Epithelial cell of prostate (primary cell): ENCODE results near the gene CDKAL1.
"Not testable (repeated sequence)": the region's sequence is repeated elsewhere in the genome, so short reads cannot be mapped to it uniquely, and the experiment has no call there.

Experiments used
- DNase-seq: peaks from one replicate; pipeline ENCODE4 v3.0.0-alpha.2; 2011; ENCODE audit warnings: low read depth, low spot score
- H3K27ac ChIP-seq: fragments of 450-650 bp; 2 replicates; pipeline ENCODE4 v1.5.1; 2017; ENCODE audit warnings: mild to moderate bottlenecking

Gene CDKAL1

GRCh38 chr6:21023210-21023609 is 489.0 kb downstream of the CDKAL1 start:
- DNase-seq: no peak
- H3K27ac ChIP-seq: peak overlapping the region; percentile 99

DNA sequence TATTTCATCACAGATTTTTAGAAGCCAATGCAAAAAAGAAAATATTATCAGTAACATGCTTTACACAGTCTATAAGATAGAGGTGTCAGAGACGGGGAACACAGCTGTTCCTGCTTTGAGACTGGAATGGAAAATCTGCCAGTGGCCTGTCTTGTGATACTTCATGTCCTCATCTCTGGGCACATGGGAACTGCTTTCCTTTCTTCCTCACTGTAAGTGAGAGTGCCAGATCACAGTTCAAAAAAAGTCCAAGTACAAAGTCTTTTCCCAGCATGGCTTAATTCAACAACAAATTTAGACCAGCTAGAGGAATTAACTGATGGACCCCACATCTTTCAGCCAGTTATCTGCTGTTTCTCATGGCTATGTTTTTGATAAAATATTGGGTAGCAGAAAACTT is 490.4 kb downstream of the CDKAL1 start:
- no peak for DNase-seq
- H3K27ac ChIP-seq: peak overlapping the region; percentile 99

GRCh38 chr6:21026576-21027273 is 492.5 kb downstream of the CDKAL1 start:
- peak; percentile 88 for DNase-seq
- H3K27ac ChIP-seq: peak overlapping the region; percentile 99

DNA sequence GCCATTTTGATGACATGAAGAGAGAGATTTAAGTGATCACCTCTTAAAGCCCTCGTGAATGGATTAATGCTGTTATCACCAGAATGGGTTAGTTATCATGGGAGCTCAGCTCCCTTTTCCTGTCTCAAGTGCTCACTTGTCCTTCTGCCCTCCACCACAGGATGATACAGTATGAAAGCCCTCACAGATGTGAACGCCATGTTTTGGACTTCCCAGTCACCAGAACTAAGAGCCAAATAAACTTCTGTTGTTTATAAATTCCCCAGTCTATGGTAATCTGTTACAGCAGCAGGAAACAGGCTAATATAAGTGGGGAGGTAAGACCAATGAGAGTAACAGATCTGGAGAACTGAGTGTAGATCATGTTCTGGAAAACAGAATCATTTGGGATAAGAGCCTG is 493.2 kb downstream of the CDKAL1 start:
- H3K27ac ChIP-seq: peak overlapping the region; percentile 99
- no peak for DNase-seq

- no peak for DNase-seq
- no peak overlapping the region for H3K27ac ChIP-seq
These were observed 496.9 kb downstream of the CDKAL1 start for GRCh38 chr6:21031182-21031581.

- DNase-seq: no peak
- peak overlapping the region; percentile 97 for H3K27ac ChIP-seq
These were observed 498.8 kb downstream of the CDKAL1 start for GRCh38 chr6:21033084-21033483.

- peak overlapping the region; percentile 97 for H3K27ac ChIP-seq
These were observed 499.3 kb downstream of the CDKAL1 start for GRCh38 chr6:21033575-21034026.

DNA sequence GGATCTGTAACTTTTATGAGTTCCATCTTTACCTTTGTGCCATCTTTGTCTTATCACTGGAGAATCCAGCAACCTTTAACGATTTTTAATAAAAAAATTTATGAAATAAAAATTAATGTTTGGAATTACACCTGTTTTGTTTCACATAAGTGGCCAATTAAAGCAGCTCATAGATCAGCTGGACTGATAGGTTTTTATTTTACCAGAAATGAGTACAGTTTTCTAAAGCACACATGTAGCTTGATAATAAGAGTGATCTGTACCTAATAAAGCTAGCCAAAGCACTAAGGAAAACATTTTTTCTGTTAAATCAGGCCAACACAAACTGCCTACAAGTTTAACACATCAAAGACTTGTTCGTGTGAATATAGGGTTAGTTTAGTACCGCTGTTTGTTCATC is 500.1 kb downstream of the CDKAL1 start:
- no peak for DNase-seq
- H3K27ac ChIP-seq: peak overlapping the region; percentile 97

More at GRCh38 chr6:21033575-21034026, 499.3 kb downstream of the CDKAL1 start:
- DNase-seq: peak; percentile 27

GRCh38 chr6:21037453-21037852 is 503.2 kb downstream of the CDKAL1 start:
- no peak for DNase-seq
- no peak overlapping the region for H3K27ac ChIP-seq

DNA sequence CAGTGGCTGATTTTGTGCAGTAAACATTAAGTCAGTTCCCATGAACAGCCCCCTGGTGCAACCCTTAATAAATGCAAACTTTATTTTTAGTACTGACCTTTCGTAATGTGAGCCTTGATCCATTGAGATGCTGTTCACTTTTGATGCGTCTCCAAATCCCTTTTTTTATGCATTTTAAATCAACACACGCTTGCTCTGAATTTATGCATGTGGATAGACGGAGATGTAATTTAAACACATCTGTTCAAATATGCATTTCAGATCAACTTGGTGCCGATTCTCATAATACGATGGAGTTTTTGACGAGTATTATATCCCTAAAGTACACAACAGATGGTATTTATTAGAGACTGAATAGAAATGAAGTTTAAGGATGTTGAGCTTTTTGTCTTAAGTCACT is 505.7 kb downstream of the CDKAL1 start:
- H3K27ac ChIP-seq: no peak overlapping the region
- no peak for DNase-seq

- H3K27ac ChIP-seq: no peak overlapping the region
- no peak for DNase-seq
These were observed 511.0 kb downstream of the CDKAL1 start for GRCh38 chr6:21045135-21045700.

DNA sequence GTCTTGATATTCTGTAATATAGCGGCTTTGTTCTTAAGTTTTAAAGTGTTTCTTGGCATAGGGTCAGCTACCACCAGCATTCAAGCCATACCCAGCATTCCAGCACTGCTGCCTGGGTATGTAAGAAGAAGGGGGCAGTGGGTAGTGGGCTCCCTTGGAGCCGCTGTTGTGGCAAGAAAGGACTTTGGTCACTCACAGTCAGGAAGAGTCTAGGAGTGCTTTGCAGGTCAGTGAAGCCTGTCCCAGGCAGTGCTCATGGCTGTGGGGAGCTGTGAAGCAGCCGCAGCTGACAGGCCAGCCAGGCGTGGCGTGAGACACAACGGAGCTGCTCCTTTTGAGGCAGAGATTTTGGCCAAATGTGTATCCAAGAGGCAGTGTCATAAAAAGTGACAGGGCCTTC is 512.0 kb downstream of the CDKAL1 start:
- no peak for DNase-seq
- no peak overlapping the region for H3K27ac ChIP-seq

DNA sequence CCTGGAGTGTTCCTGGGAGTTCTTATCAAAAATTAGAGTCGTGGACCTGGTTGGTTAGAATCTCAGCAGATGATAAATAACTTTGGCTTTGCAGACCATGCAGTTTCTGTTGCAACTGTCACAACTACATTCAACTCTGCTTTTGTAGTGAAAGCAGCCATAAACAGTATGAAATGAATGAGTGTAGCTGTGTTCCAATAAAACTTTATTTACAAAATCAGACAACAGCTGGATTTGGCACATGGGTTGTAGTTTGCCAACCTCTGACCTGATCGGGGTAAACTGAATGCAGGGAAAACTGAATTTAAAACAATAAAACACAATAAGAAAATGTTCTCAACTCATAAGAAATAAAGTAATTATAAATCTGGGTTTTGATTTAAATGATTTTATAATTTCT is 513.8 kb downstream of the CDKAL1 start:
- H3K27ac ChIP-seq: no peak overlapping the region
- DNase-seq: no peak

DNA sequence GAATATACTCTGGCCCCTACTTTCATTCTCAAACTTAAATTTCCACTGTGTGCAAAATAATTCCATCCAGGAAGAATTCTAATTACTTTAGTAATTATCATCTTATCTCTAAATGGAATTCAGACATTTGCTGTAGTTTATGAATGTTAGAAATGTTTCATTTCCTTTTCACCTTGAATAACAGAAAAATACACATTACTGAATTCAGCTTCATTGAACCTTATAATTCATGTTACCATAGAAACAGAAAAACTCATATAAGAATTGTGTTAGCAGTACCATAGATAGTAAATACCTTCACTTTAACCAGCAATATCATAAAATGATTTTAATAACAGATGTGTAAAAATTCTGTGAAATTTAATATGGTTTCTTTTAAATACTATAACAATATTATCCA is 514.9 kb downstream of the CDKAL1 start:
- no peak for DNase-seq
- no peak overlapping the region for H3K27ac ChIP-seq

DNA sequence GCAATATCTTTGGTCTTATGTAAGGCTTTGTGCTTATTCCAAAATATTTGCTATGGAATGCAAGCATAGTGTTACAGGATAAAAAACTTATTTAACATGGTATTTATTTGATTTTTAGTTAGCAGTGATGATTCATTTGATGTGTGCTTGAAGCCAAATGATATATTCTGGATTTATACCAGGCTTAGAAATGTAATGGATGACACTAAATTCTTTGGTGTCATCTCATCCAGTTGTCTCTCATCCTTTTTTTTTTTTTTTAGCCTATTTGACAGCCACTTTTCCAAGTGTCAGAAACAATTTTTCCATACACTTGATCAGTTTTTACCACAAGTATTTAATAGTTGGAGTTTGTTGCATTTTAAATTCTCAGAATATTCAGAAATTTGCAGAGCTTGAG is 515.3 kb downstream of the CDKAL1 start:
- no peak for DNase-seq
- no peak overlapping the region for H3K27ac ChIP-seq

GRCh38 chr6:21050935-21051334 is 516.7 kb downstream of the CDKAL1 start:
- DNase-seq: no peak
- H3K27ac ChIP-seq: no peak overlapping the region

DNA sequence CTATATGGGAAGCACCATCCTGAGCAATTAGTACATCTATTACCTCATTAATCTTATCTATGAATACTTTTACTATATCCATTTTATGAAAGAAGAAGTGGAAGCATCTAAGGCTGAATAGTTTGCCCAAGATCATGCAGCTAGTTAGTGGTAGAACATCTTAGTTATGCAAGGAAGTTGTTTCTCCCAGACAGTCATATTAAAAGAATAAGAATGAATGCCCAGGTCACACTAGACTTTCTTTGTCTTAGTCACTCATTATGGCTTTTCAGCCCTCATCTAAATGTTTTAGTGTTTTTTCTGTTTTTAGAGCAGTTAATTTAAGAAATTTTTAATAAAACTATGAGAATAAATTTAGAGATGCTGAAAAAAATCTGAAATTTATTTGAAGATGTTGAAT is 517.5 kb downstream of the CDKAL1 start:
- DNase-seq: no peak
- H3K27ac ChIP-seq: no peak overlapping the region

GRCh38 chr6:21053612-21054011 is 519.4 kb downstream of the CDKAL1 start:
- DNase-seq: no peak
- H3K27ac ChIP-seq: peak overlapping the region; percentile 27

- not testable (repeated sequence) for H3K27ac ChIP-seq, DNase-seq
These were observed 521.2 kb downstream of the CDKAL1 start for GRCh38 chr6:21055480-21055879.

DNA sequence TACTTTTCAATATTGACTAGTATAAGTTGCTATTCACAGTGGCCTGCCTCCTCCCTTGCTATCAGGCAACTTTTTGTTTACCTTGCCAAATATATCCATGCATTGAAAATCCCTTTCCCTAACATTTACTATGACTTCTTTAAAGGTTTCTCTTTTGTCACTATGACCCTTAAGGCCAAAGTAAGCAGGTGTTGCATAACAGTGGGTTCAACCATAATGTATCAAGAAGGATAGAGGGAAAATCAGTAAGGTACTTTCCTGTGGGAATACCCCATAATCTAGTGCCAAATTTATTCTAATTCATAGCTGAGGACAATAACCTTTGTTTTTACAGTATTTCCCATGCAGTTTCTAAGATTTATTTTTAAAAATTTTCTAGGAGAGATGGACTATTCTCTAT is 527.6 kb downstream of the CDKAL1 start:
- no peak for DNase-seq
- H3K27ac ChIP-seq: no peak overlapping the region

DNA sequence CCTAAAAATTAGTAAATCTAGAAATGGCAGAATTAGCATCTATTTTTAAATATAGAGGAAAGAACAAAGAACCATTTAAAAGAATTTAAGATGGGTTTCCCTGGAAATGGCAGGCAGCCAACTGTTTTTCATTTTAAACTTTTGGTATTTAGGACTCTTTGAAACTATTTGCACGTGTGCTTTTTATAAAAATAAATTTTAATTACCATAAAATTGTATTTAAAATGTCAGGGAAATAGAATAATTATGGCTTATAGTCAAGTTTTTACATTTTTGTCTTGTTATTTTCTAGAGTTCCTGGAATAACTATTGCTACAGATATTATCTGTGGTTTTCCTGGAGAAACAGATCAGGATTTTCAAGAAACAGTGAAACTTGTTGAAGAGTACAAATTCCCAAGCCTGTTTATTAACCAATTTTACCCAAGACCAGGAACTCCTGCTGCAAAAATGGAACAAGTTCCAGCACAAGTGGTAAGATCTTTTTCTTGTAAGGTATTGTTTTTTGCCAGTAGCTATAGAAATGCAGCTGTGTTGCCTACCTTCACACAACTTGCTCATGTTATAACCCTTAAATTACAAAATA is 530.6 kb downstream of the CDKAL1 start:
- no peak overlapping the region for H3K27ac ChIP-seq
- no peak for DNase-seq

DNA sequence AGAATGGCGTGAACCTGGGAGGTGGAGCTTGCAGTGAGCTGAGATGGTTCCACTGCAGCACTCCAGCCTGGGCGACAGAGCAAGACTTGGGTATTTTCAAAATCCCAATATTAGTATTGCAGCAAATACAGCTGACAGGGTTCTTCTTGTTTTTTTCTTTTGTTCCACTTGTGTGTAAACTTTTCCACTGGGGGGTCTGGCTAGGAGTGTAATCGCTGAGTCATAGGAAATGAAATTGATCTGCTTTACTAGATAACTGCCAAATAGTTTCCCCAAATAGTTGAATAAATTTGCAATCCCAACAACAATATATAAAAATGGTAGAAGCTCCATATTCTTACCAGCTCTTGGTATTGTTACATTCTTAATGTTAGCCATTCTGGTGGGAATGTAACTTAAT is 533.3 kb downstream of the CDKAL1 start:
- no peak for DNase-seq
- H3K27ac ChIP-seq: no peak overlapping the region
